ENCODE measurements around the gene TEF.

DNA sequence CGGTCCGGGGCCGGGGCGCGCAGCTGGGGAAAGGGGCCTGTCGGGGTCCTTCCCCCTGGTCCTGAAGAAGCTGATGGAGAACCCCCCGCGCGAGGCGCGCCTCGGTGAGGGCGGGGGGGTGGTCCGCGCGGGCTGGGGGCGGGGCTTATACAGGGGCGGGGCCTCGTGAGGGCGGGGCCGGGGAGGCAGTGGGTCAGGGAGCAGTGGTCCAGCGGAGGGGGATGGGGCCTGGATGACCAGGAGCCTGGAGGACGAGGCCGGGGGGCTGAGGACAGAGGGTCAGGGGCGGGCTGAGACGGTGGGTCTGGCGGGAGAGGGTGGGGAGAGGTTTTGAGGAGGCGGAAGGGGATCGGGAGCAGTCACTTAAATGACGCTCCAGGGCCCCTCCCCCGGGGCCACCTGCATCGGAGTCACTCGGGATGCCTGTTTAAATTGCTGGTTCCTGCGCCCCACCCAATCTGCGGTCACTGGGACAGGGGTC lies 396 bp downstream of the TEF start:
- TF ChIP-seq, protein P1, sequence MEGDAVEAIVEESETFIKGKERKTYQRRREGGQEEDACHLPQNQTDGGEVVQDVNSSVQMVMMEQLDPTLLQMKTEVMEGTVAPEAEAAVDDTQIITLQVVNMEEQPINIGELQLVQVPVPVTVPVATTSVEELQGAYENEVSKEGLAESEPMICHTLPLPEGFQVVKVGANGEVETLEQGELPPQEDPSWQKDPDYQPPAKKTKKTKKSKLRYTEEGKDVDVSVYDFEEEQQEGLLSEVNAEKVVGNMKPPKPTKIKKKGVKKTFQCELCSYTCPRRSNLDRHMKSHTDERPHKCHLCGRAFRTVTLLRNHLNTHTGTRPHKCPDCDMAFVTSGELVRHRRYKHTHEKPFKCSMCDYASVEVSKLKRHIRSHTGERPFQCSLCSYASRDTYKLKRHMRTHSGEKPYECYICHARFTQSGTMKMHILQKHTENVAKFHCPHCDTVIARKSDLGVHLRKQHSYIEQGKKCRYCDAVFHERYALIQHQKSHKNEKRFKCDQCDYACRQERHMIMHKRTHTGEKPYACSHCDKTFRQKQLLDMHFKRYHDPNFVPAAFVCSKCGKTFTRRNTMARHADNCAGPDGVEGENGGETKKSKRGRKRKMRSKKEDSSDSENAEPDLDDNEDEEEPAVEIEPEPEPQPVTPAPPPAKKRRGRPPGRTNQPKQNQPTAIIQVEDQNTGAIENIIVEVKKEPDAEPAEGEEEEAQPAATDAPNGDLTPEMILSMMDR (IDR thresholded peaks at IDR 0.05; ENCODE audit: low read depth, low read length), result no peak
- TF ChIP-seq EZH2phosphoT487 (IDR thresholded peaks at IDR 0.05; ENCODE audit: low read depth), result no peak

Measured in OCI-LY3 (cell line).